ENCODE measurements around the gene CFAP53.
"Not testable (repeated sequence)": the region's sequence is repeated elsewhere in the genome, so short reads cannot be mapped to it uniquely, and the experiment has no call there.

CFAP53 gene

DNA sequence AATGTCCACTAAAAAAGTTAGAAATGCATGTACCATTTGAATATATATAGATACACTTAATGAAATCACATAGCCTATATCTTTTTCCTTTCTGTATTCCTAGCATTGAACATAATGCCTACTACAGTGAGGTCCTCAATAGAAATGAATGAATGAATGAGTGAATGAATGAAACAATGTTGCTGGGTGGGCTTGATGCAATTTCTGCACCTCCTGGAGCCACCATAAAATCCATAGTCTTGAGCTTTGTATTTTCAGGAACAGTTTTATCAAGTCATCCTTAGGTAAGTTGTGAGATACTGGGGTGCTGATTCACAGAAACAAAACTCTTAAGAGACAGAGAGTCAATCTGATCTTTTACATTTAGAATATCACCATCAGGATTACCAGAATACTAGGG lies 3.3 kb downstream of the CFAP53 start:
- no peak overlapping the region for H3K27ac ChIP-seq (ENCODE audit: low read depth, low read length)
- peaks cover 5% of the 10 kb centered on the region for H3K4me1 ChIP-seq (ENCODE audit: control insufficient read depth, insufficient read depth, low read length)

GRCh38 chr18:50250935-50251334 lies 15.4 kb downstream of the CFAP53 start:
- Histone ChIP-seq H3K4me3 (ENCODE audit: low read depth, low read length) (no peak overlapping the region), H3K36me3 (ENCODE audit: control insufficient read depth, insufficient read depth, low read length) (no peaks in the 10 kb centered on the region), H3K9me3 (ENCODE audit: control insufficient read depth, insufficient read depth, low read depth, low read length) (no peaks in the 10 kb centered on the region), H3K27ac (ENCODE audit: low read depth, low read length) (no peak overlapping the region), H3K4me1 (ENCODE audit: control insufficient read depth, insufficient read depth, low read length) (no peaks in the 10 kb centered on the region), H3K9ac (ENCODE audit: low read length) (no peak overlapping the region), H3K27me3 (ENCODE audit: control insufficient read depth, insufficient read depth, low read length) (no peaks in the 10 kb centered on the region)

More for the DNA sequence above, 3.3 kb downstream of the CFAP53 start:
- no peaks in the 10 kb centered on the region for H3K9me3 ChIP-seq (ENCODE audit: control insufficient read depth, insufficient read depth, low read depth, low read length)
- H3K27me3 ChIP-seq (ENCODE audit: control insufficient read depth, insufficient read depth, low read length): peaks cover 6% of the 10 kb centered on the region; the same call in 1 of the 2 replicates
- H3K9ac ChIP-seq (ENCODE audit: low read length): no peak overlapping the region
- H3K4me3 ChIP-seq (ENCODE audit: low read depth, low read length): no peak overlapping the region
- H3K36me3 ChIP-seq (ENCODE audit: control insufficient read depth, insufficient read depth, low read length): peaks cover 3% of the 10 kb centered on the region; the same call in 1 of the 2 replicates

GRCh38 chr18:50249576-50249975 lies 16.7 kb downstream of the CFAP53 start:
- no peak overlapping the region for H3K9ac ChIP-seq (ENCODE audit: low read length)
- no peaks in the 10 kb centered on the region for H3K36me3 ChIP-seq (ENCODE audit: control insufficient read depth, insufficient read depth, low read length)
- no peak overlapping the region for H3K27ac ChIP-seq (ENCODE audit: low read depth, low read length)
- no peak overlapping the region for H3K4me3 ChIP-seq (ENCODE audit: low read depth, low read length)
- no peaks in the 10 kb centered on the region for H3K4me1 ChIP-seq (ENCODE audit: control insufficient read depth, insufficient read depth, low read length)
- no peaks in the 10 kb centered on the region for H3K27me3 ChIP-seq (ENCODE audit: control insufficient read depth, insufficient read depth, low read length)
- no peaks in the 10 kb centered on the region for H3K9me3 ChIP-seq (ENCODE audit: control insufficient read depth, insufficient read depth, low read depth, low read length)

GRCh38 chr18:50247561-50247960 lies 18.7 kb downstream of the CFAP53 start:
- Histone ChIP-seq H3K4me1 (ENCODE audit: control insufficient read depth, insufficient read depth, low read length) (no peaks in the 10 kb centered on the region), H3K9me3 (ENCODE audit: control insufficient read depth, insufficient read depth, low read depth, low read length) (peaks cover 6% of the 10 kb centered on the region; the same call in 1 of the 2 replicates), H3K9ac (ENCODE audit: low read length) (no peak overlapping the region), H3K4me3 (ENCODE audit: low read depth, low read length) (no peak overlapping the region), H3K27ac (ENCODE audit: low read depth, low read length) (no peak overlapping the region), H3K36me3 (ENCODE audit: control insufficient read depth, insufficient read depth, low read length) (no peaks in the 10 kb centered on the region), H3K27me3 (ENCODE audit: control insufficient read depth, insufficient read depth, low read length) (no peaks in the 10 kb centered on the region)

DNA sequence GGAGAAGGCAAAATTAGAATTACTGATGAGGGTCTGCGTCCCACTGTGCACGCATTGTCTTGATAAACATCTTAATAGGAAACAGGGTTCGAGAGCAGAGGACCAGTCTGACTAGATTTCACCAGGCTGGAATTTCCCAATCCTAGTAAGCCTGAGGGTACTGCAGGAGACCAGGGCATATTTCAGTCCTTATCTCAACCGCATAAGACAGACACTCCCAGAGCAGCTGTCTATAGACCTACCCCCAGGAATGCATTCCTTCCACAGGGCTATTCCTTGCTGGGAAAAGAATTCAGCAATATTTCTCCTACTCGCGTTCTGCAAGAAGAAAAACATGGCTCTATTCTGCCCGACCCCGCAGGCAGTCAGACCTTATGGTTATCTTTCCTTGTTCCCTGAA lies 24.5 kb downstream of the CFAP53 start:
- not testable (repeated sequence) for H3K27ac ChIP-seq (ENCODE audit: low read depth, low read length); H3K4me1 ChIP-seq (ENCODE audit: control insufficient read depth, insufficient read depth, low read length); H3K27me3 ChIP-seq (ENCODE audit: control insufficient read depth, insufficient read depth, low read length); H3K9ac ChIP-seq (ENCODE audit: low read length); H3K4me3 ChIP-seq (ENCODE audit: low read depth, low read length); H3K36me3 ChIP-seq (ENCODE audit: control insufficient read depth, insufficient read depth, low read length)
- H3K9me3 ChIP-seq (ENCODE audit: control insufficient read depth, insufficient read depth, low read depth, low read length): peaks cover 32% of the 10 kb centered on the region

DNA sequence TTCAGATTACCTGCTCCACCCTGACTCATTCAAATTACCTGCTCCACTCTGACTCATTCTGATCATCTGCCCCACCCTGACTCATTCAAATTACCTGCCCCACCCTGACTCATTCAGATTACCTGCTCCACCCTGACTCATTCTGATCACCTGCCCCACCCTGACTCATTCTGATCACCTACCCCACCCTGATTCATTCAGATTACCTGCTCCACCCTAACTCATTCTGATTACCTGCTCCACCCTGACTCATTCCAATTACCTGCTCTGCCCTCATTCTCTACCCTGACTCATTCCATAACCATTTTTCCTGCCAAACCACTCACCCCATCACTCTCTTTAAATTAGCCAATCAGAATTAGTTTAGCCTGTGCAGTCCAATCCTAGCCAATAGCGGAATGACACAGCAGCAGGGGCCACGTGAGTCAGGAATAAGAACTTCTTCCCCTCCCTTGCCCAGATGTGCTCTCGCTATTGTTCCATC lies 26.2 kb downstream of the CFAP53 start:
- H3K27me3 ChIP-seq (ENCODE audit: control insufficient read depth, insufficient read depth, low read length): no peaks in the 10 kb centered on the region
- peaks cover 40% of the 10 kb centered on the region for H3K9me3 ChIP-seq (ENCODE audit: control insufficient read depth, insufficient read depth, low read depth, low read length)
- no peaks in the 10 kb centered on the region for H3K4me1 ChIP-seq (ENCODE audit: control insufficient read depth, insufficient read depth, low read length)
- H3K27ac ChIP-seq (ENCODE audit: low read depth, low read length): no peak overlapping the region
- H3K4me3 ChIP-seq (ENCODE audit: low read depth, low read length): no peak overlapping the region
- no peak overlapping the region for H3K9ac ChIP-seq (ENCODE audit: low read length)
- no peaks in the 10 kb centered on the region for H3K36me3 ChIP-seq (ENCODE audit: control insufficient read depth, insufficient read depth, low read length)

DNA sequence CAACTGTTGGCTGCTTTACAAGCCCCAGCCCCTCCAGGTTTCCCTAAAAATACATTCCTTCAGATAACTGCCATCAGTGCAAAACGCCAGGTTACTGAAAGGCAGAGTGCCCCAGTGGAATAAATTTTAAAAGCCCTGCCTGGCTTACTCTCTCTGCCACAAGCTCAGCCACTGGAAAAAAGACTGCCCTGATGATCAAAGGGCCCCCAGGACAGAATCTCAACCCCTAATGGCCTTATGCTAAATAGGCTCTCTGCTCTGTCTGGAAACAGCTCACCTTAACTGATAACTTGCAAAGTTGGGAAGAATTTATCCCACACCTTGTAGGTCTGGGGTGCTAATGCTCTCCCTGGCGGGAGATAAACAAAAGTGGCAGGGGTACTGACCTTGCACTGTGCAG lies 33.9 kb downstream of the CFAP53 start:
- Histone ChIP-seq H3K27ac (ENCODE audit: low read depth, low read length) (no peak overlapping the region), H3K36me3 (ENCODE audit: control insufficient read depth, insufficient read depth, low read length) (no peaks in the 10 kb centered on the region), H3K4me1 (ENCODE audit: control insufficient read depth, insufficient read depth, low read length) (peaks cover 14% of the 10 kb centered on the region), H3K9ac (ENCODE audit: low read length) (no peak overlapping the region), H3K27me3 (ENCODE audit: control insufficient read depth, insufficient read depth, low read length) (no peaks in the 10 kb centered on the region), H3K9me3 (ENCODE audit: control insufficient read depth, insufficient read depth, low read depth, low read length) (peaks cover 21% of the 10 kb centered on the region), H3K4me3 (ENCODE audit: low read depth, low read length) (no peak overlapping the region; the same call in 1 of the 2 replicates)

- H3K27ac ChIP-seq (ENCODE audit: low read depth, low read length): peak overlapping the region; percentile 49; the same call in 1 of the 2 replicates
These were observed 34.7 kb downstream of the CFAP53 start for GRCh38 chr18:50231621-50232020.

DNA sequence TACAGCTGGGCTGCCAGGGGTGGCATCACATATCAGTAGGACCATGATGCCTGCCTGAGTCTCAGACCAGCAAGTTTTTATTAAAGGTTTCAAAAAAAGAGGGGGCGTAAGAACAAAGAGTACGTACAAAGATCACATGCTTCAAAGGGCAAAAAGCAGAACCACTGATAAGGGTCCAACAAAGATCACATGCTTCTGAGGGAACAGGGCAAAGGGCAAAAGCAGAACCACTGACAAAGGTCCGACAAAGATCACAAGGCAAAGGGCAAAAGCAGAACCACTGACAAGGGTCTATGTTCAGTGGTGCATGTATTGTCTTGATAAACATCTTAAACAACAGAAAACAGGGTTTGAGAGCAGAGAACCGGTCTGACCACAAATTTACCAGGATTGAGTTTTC lies 46.0 kb downstream of the CFAP53 start:
- H3K27me3 ChIP-seq (ENCODE audit: control insufficient read depth, insufficient read depth, low read length); H3K4me3 ChIP-seq (ENCODE audit: low read depth, low read length); H3K9ac ChIP-seq (ENCODE audit: low read length); H3K4me1 ChIP-seq (ENCODE audit: control insufficient read depth, insufficient read depth, low read length); H3K36me3 ChIP-seq (ENCODE audit: control insufficient read depth, insufficient read depth, low read length); H3K27ac ChIP-seq (ENCODE audit: low read depth, low read length): not testable (repeated sequence)
- H3K9me3 ChIP-seq (ENCODE audit: control insufficient read depth, insufficient read depth, low read depth, low read length): peaks cover 23% of the 10 kb centered on the region

More at GRCh38 chr18:50231621-50232020, 34.7 kb downstream of the CFAP53 start:
- Histone ChIP-seq H3K9ac (ENCODE audit: low read length) (no peak overlapping the region), H3K9me3 (ENCODE audit: control insufficient read depth, insufficient read depth, low read depth, low read length) (peaks cover 21% of the 10 kb centered on the region), H3K27me3 (ENCODE audit: control insufficient read depth, insufficient read depth, low read length) (no peaks in the 10 kb centered on the region), H3K4me1 (ENCODE audit: control insufficient read depth, insufficient read depth, low read length) (peaks cover 14% of the 10 kb centered on the region), H3K36me3 (ENCODE audit: control insufficient read depth, insufficient read depth, low read length) (no peaks in the 10 kb centered on the region), H3K4me3 (ENCODE audit: low read depth, low read length) (no peak overlapping the region)

DNA sequence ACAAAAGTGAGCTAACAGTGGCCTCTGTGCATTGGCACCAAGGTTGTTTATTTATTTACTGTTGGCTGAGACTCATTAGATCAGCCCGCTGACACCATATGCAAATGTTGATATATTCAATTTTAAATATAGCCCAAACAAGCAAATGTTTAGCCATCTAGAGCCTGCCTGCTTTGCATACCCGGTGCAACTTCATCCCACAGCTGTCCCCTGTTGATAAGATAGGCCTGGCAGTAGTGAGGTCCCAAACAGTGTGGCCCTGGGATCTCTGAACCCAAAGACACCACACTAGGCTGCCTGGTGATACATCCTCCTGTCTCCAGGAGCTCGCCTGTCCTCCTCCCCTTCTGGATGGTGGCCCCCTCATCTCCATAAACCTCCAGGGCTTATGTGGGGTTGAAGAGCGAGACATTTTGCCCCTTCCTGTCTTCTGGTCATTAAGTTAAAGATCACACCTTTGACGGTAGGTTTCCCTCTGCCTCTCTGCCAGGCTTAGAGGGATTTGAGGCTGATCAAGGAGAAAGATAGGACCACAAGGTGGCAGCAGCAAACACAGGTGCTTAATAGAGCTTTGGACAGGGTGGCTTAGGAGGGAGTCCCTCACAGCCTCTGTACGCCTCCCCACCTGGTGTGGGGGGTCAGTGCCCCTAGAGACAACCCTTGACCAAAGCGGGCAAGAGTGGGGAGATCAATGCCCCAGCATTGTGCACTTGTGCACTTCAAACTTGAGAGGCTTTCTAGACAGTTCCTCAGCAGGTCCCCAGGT lies 47.7 kb downstream of the CFAP53 start:
- Histone ChIP-seq H3K27me3 (ENCODE audit: control insufficient read depth, insufficient read depth, low read length) (0 out of 2 replicates have a peak, but pooled peaks cover 4% of the 10 kb centered on the region), H3K36me3 (ENCODE audit: control insufficient read depth, insufficient read depth, low read length) (no peaks in the 10 kb centered on the region), H3K4me3 (ENCODE audit: low read depth, low read length) (no peak overlapping the region), H3K9me3 (ENCODE audit: control insufficient read depth, insufficient read depth, low read depth, low read length) (peaks cover 23% of the 10 kb centered on the region), H3K4me1 (ENCODE audit: control insufficient read depth, insufficient read depth, low read length) (no peaks in the 10 kb centered on the region), H3K27ac (ENCODE audit: low read depth, low read length) (no peak overlapping the region), H3K9ac (ENCODE audit: low read length) (no peak overlapping the region)

DNA sequence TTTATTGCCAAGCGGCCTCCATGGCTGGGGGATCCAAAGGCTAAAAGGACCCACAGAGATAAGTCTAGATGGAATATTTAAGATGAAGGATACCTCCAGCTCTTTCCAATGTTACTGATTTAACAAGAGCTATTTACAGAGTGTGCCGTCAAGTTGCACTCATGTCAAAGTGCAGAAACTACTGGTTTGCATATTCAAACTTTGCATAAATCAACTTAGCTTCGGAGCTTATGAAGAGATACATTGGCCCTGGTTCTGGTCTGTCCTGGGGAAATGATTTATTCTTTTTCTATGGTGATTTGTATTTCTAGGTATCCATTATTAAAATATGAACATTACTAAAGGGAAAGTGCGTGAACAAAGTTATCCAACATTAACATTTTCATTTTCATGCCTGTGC lies 57.0 kb downstream of the CFAP53 start:
- H3K27ac ChIP-seq (ENCODE audit: low read depth, low read length): no peak overlapping the region
- H3K4me1 ChIP-seq (ENCODE audit: control insufficient read depth, insufficient read depth, low read length): no peaks in the 10 kb centered on the region
- 0 out of 2 replicates have a peak, but pooled peaks cover 4% of the 10 kb centered on the region for H3K27me3 ChIP-seq (ENCODE audit: control insufficient read depth, insufficient read depth, low read length)
- H3K9me3 ChIP-seq (ENCODE audit: control insufficient read depth, insufficient read depth, low read depth, low read length): no peaks in the 10 kb centered on the region
- H3K9ac ChIP-seq (ENCODE audit: low read length): no peak overlapping the region
- no peak overlapping the region for H3K4me3 ChIP-seq (ENCODE audit: low read depth, low read length)
- no peaks in the 10 kb centered on the region for H3K36me3 ChIP-seq (ENCODE audit: control insufficient read depth, insufficient read depth, low read length)
